Measurements from ENCODE around the gene RNASEH2B.

DNA sequence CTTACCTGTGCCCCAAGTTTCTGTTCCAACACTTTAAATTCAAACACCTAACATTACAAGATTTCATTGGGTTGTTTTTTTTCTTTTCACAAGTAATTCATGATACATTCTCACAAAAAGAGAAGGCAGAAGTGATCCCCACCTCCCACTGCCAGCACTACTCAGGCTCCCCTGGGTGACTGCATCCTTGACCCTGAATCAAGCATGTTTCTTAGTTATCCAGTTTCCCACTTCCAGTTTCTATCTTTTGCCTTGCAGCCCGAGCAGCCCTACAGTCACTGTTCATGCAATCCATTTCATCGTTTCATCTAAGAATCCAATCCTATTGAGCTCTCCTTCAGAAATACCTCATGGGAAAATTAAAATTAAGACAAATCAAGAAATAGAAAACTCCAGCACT is 61.4 kb downstream of the RNASEH2B start:
- TF ChIP-seq, protein P1, sequence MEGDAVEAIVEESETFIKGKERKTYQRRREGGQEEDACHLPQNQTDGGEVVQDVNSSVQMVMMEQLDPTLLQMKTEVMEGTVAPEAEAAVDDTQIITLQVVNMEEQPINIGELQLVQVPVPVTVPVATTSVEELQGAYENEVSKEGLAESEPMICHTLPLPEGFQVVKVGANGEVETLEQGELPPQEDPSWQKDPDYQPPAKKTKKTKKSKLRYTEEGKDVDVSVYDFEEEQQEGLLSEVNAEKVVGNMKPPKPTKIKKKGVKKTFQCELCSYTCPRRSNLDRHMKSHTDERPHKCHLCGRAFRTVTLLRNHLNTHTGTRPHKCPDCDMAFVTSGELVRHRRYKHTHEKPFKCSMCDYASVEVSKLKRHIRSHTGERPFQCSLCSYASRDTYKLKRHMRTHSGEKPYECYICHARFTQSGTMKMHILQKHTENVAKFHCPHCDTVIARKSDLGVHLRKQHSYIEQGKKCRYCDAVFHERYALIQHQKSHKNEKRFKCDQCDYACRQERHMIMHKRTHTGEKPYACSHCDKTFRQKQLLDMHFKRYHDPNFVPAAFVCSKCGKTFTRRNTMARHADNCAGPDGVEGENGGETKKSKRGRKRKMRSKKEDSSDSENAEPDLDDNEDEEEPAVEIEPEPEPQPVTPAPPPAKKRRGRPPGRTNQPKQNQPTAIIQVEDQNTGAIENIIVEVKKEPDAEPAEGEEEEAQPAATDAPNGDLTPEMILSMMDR (conservative IDR thresholded peaks at IDR 0.05; ENCODE audit: low read length): no peak
- TF ChIP-seq EZH2phosphoT487 (IDR thresholded peaks at IDR 0.05; ENCODE audit: borderline replicate concordance, low read depth, low read length): no peak
